ENCODE measurements around the gene OR10H2. TPM values are rescaled to one million over a fixed set of nuclear protein-coding genes. Genes with fewer than 3 reads are reported as not detected.

OR10H2 gene
- total and polyA plus RNA-seq, 2 of the 8 experiments (the other 6 are each of a cell fraction or from before 2014, with no cell fraction given), result not detected

GRCh38 chr19:15684828-15685227, 43.0 kb upstream of the OR10H2 start (continued):
- TF ChIP-seq HDAC2 (IDR thresholded peaks at IDR 0.05; ENCODE audit: borderline replicate concordance in 1 of 2, low read depth in 2 of 2, low read length in 2 of 2) (no peak), JUND (IDR thresholded peaks at IDR 0.05; ENCODE audit: low read length) (no peak), SAP30 (IDR thresholded peaks at IDR 0.05; ENCODE audit: insufficient read depth, insufficient replicate concordance, low read length) (no peak), YY1 (IDR thresholded peaks at IDR 0.05; ENCODE audit: low read depth, low read length) (no peak), CHD1 (IDR thresholded peaks at IDR 0.05; ENCODE audit: low read depth, low read length) (no peak), SIX5 (IDR thresholded peaks at IDR 0.05; ENCODE audit: low read depth, low read length) (no peak), SIRT6 (IDR thresholded peaks at IDR 0.05; ENCODE audit: low read length) (no peak)

All from H1 (cell line).